OCI-LY1 (cell line): ENCODE measurements around the gene SCN8A.

Experiments
- CTCF ChIP-seq: fragments of 200-600 bp; sonication (generic), shearing (Covaris generic); IDR thresholded peaks from 2 replicates; pipeline ENCODE4 v1.5.1; 2017; ENCODE audit warnings: mild to moderate bottlenecking, antibody characterized with exemption, low read length, moderate library complexity, mixed read lengths
- EZH2 ChIP-seq: fragments of 200-600 bp; sonication (generic), shearing (Covaris generic); IDR thresholded peaks from 2 replicates; pipeline ENCODE4 v1.8.0; 2017; ENCODE audit warnings: borderline replicate concordance, mixed run types, mild to moderate bottlenecking, antibody characterized with exemption, low read length, moderate library complexity, mixed read lengths

GRCh38 chr12:51760231-51760630 lies 169.2 kb downstream of the SCN8A start:
- TF ChIP-seq CTCF (no peak), EZH2 (no peak)
